GM12878 (cell line): Measurements from ENCODE around the gene UBA5. TPM values are rescaled to one million over a fixed set of nuclear protein-coding genes. Genes with fewer than 3 reads are reported as not detected.

ENCODE experiments used
- ATAC-seq: fragments of 200-7000 bp; cut with Tn5 transposase; 3 replicates; pipeline ENCODE4 v1.9.1; 2020; ENCODE audit warnings: mild to moderate bottlenecking, moderate library complexity
- BruUV-seq: library from RNA; stranded (reverse); fragments of 400-500 nt; replicated peaks from 2 replicates; lab custom pipeline; 2021; lab: Mats Ljungman, UMichigan
- CTCF ChIA-PET: fragments of 300-600 bp; sonication (Branson Sonifier 250); formaldehyde crosslinking; extraction: SDS; loops from one replicate; lab custom pipeline; 2021; ENCODE audit warnings: inconsistent platforms; lab: Yijun Ruan, JAX
- POLR2A ChIA-PET: fragments of 350-600 bp; formaldehyde crosslinking; extraction: SDS; loops from one replicate; lab custom pipeline; 2021; ENCODE audit warnings: inconsistent platforms; lab: Charles Lee
- RAD21 ChIA-PET: fragments of 300-600 bp; sonication (Branson Sonifier 250); formaldehyde crosslinking; loops from one replicate; lab custom pipeline; 2023; ENCODE audit warnings: antibody characterized with exemption; ENCODE audit not compliant: unreplicated experiment; lab: Charles Lee
- SMC1A ChIA-PET: fragments of 300-600 bp; sonication (Branson Sonifier 250); formaldehyde crosslinking; loops from one replicate; lab custom pipeline; 2023; ENCODE audit not compliant: unreplicated experiment, uncharacterized antibody; lab: Charles Lee
- DNase-seq: peaks from one replicate; pipeline ENCODE4 v3.0.0-alpha.2; 2011; ENCODE audit warnings: low read depth, low spot score
- FAIRE-seq: peaks from 3 replicates; lab custom pipeline; 2011; peaks lifted over from hg19 to GRCh38; lab: Jason Lieb, UNC
- H2AFZ ChIP-seq: 2 replicates; pipeline ENCODE4 v1.6.0; 2011; ENCODE audit warnings: low read depth, low read length, control low read depth; ENCODE audit not compliant: control insufficient read depth
- H3K27ac ChIP-seq: 2 replicates; pipeline ENCODE4 v1.5.1; 2011; ENCODE audit warnings: control low read depth; ENCODE audit not compliant: control insufficient read depth, insufficient read depth
- H3K27me3 ChIP-seq, 2 experiments: replicated peaks in 1 of 2; 2 replicates each; pipeline versions ENCODE4 v1.6.0 to v1.6.1; 2011; ENCODE audit warnings: low read length in 1 of 2; ENCODE audit not compliant: control insufficient read depth in 2 of 2, insufficient read depth in 2 of 2
- H3K36me3 ChIP-seq, 2 experiments: 2 replicates each; pipeline ENCODE4 v1.5.1; 2011; ENCODE audit warnings: low read length in 1 of 2; ENCODE audit not compliant: control insufficient read depth in 2 of 2, insufficient read depth in 2 of 2
- H3K4me1 ChIP-seq: 2 replicates; pipeline ENCODE4 v1.6.1; 2011; ENCODE audit warnings: mild to moderate bottlenecking, low read length, moderate library complexity, mixed read lengths; ENCODE audit not compliant: control insufficient read depth, insufficient read depth
- H3K4me2 ChIP-seq: 2 replicates; pipeline ENCODE4 v1.6.0; 2011; ENCODE audit warnings: control low read depth; ENCODE audit not compliant: control insufficient read depth, insufficient read depth
- H3K4me3 ChIP-seq: fragments of 200-600 bp; sonication (generic); 2 replicates; pipeline ENCODE4 v1.5.1; 2016
- H3K79me2 ChIP-seq: 2 replicates; pipeline ENCODE4 v1.6.0; 2011; ENCODE audit warnings: low read length; ENCODE audit not compliant: control insufficient read depth, insufficient read depth
- H3K9ac ChIP-seq: 2 replicates; pipeline ENCODE4 v1.8.0; 2011; ENCODE audit warnings: low read length, control low read depth, mixed read lengths; ENCODE audit not compliant: control insufficient read depth, insufficient read depth
- H3K9me3 ChIP-seq: replicated peaks from 3 replicates; pipeline ENCODE4 v1.5.1; 2011; ENCODE audit warnings: mild to moderate bottlenecking, low read length; ENCODE audit not compliant: control insufficient read depth, insufficient read depth
- H4K20me1 ChIP-seq: 2 replicates; pipeline ENCODE4 v1.6.0; 2011; ENCODE audit not compliant: control insufficient read depth, insufficient read depth
- DPF2 ChIP-seq: fragments of 450-650 bp; IDR thresholded peaks from 2 replicates; pipeline ENCODE4 v1.6.1; 2017; ENCODE audit warnings: mild to moderate bottlenecking
- IRF4 ChIP-seq: IDR thresholded peaks from 2 replicates; pipeline ENCODE4 v1.6.1; 2011; ENCODE audit warnings: low read depth, low read length
- PML ChIP-seq: IDR thresholded peaks from 2 replicates; pipeline ENCODE4 v1.6.1; 2012; ENCODE audit warnings: low read length, inconsistent platforms
- SP1 ChIP-seq: IDR thresholded peaks from one replicate; pipeline ENCODE4 v1.6.1; 2011; ENCODE audit warnings: low read depth, low read length
- TCF12 ChIP-seq: IDR thresholded peaks from 2 replicates; pipeline ENCODE4 v1.6.1; 2011; ENCODE audit warnings: low read depth, mild to moderate bottlenecking, low read length
- ZNF384 ChIP-seq: IDR thresholded peaks from 2 replicates; pipeline ENCODE4 v1.6.1; 2012; ENCODE audit warnings: low read depth, mild to moderate bottlenecking, low read length, improper control_type of control experiment, borderline replicate concordance
- WGBS: methylation state at CpG from one replicate; pipeline ENCODE4 v1.1.6; 2016; ENCODE audit warnings: low lambda C conversion rate; ENCODE audit not compliant: insufficient replicate concordance, insufficient coverage; ENCODE audit errors: missing lambda C conversion rate; 5-methylcytosine and 5-hydroxymethylcytosine counted together
- in situ Hi-C: fragments of 300-500 bp; cut with MboI; formaldehyde crosslinking; loops from 9 replicates; pipeline ENCODE4 v1.14.3; 2018; ENCODE audit warnings: mixed read lengths
- intact Hi-C: fragments of 100-400 bp; cut with micrococcal nuclease; formaldehyde crosslinking; loops from one replicate; pipeline ENCODE4 v1.14.2; 2022; ENCODE audit not compliant: unreplicated experiment
- polyA plus RNA-seq, 11 experiments: library from polyadenylated mRNA; depleted of rRNA in 4 of 11; unstranded in 6 of 11; stranded (reverse) in 5 of 11; fragments of >200 nt; fragmentation: Nextera tagmentation in 4 of 11; fragmentation: Illumina TruSeq in 1 of 11; extraction: Ambion mirVana in 4 of 11; extraction: Trizol in 1 of 11; gene quantifications; 1 replicate in 1 of 11; 2 replicates in 10 of 11; pipeline versions ENCODE4 v1.2.1 to v1.2.3, GENCODE V29; 2011 to 2016; ENCODE audit warnings: inconsistent platforms in 2 of 11, missing spikeins in 2 of 11, low read depth in 1 of 11
- total RNA-seq, 4 experiments: library from RNA; depleted of rRNA in 3 of 4; stranded (reverse); fragments of >200 nt in 3 of 4; fragmentation: Illumina TruSeq in 1 of 4; extraction: Trizol in 1 of 4; gene quantifications; 2 replicates each; pipeline versions ENCODE4 v1.2.1 to v1.2.3, GENCODE V29; 2013 to 2021
- TF ChIP-seq, protein P1 (sequence below): fragments of 450-650 bp; IDR thresholded peaks from 2 replicates; pipeline ENCODE4 v1.6.1; 2017; ENCODE audit warnings: mild to moderate bottlenecking, moderate library complexity
- TF ChIP-seq, protein P2 (sequence below): fragments of 450-650 bp; formaldehyde crosslinking; IDR thresholded peaks from 2 replicates; pipeline ENCODE4 v1.4.0; 2020; ENCODE audit warnings: mild to moderate bottlenecking, moderate library complexity
- TF ChIP-seq, protein P3 (sequence below): IDR thresholded peaks from 2 replicates; pipeline ENCODE4 v1.6.1; 2011; ENCODE audit warnings: low read depth, mild to moderate bottlenecking, low read length, moderate library complexity, borderline replicate concordance; ENCODE audit errors: extremely low read depth
- TF ChIP-seq, protein P4 (sequence below): IDR thresholded peaks from 2 replicates; pipeline ENCODE4 v1.6.1; 2011; ENCODE audit warnings: borderline replicate concordance, low read depth, mild to moderate bottlenecking, moderate library complexity, low read length; ENCODE audit not compliant: insufficient read depth, poor library complexity, severe bottlenecking

UBA5 gene
- total and polyA plus RNA-seq, 10 of the 15 experiments (the other 5 are each of a cell fraction or from before 2014, with no cell fraction given) = 10.2 to 62.1 (median 43.8) TPM

DNA sequence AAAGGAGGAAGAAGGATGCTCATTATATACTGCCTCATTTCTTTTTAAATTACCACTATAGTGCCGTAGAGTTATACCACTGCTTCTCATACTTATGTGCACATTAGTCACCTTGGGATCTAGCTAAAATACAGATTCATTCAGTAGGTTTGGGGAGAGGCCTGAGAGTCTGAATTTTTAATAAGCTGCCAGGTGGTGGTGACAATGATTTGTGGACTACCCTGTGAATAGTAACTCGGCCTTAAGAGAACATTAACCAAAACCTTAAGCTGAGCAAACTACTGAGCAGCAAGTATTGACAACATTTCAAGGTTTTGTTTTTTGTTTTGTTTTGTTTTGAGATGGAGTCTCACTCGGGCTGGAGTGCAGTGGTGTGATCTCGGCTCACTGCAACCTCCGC is 19.8 kb downstream of the UBA5 start:
- H3K27me3 ChIP-seq = no peaks in the 10 kb centered on the region
- no peak for FAIRE-seq
- H4K20me1 ChIP-seq = no peaks in the 10 kb centered on the region
- H3K9me3 ChIP-seq = no peaks in the 10 kb centered on the region
- RAD21 ChIA-PET = interaction anchor here (1.1 kb wide), 1 partner anchor 34 kb away, joined by 3 read pairs; no protein-coding TSS in a partner anchor
- in situ Hi-C loops = no loop called here
- no peak overlapping the region for H3K4me2 ChIP-seq
- TF ChIP-seq ZNF384 = no peak
- no peak for TF ChIP-seq TCF12
- TF ChIP-seq SP1 = no peak
- TF ChIP-seq PML = no peak
- TF ChIP-seq, protein P1, sequence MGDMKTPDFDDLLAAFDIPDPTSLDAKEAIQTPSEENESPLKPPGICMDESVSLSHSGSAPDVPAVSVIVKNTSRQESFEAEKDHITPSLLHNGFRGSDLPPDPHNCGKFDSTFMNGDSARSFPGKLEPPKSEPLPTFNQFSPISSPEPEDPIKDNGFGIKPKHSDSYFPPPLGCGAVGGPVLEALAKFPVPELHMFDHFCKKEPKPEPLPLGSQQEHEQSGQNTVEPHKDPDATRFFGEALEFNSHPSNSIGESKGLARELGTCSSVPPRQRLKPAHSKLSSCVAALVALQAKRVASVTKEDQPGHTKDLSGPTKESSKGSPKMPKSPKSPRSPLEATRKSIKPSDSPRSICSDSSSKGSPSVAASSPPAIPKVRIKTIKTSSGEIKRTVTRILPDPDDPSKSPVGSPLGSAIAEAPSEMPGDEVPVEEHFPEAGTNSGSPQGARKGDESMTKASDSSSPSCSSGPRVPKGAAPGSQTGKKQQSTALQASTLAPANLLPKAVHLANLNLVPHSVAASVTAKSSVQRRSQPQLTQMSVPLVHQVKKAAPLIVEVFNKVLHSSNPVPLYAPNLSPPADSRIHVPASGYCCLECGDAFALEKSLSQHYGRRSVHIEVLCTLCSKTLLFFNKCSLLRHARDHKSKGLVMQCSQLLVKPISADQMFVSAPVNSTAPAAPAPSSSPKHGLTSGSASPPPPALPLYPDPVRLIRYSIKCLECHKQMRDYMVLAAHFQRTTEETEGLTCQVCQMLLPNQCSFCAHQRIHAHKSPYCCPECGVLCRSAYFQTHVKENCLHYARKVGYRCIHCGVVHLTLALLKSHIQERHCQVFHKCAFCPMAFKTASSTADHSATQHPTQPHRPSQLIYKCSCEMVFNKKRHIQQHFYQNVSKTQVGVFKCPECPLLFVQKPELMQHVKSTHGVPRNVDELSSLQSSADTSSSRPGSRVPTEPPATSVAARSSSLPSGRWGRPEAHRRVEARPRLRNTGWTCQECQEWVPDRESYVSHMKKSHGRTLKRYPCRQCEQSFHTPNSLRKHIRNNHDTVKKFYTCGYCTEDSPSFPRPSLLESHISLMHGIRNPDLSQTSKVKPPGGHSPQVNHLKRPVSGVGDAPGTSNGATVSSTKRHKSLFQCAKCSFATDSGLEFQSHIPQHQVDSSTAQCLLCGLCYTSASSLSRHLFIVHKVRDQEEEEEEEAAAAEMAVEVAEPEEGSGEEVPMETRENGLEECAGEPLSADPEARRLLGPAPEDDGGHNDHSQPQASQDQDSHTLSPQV = no peak
- TF ChIP-seq, protein P2, sequence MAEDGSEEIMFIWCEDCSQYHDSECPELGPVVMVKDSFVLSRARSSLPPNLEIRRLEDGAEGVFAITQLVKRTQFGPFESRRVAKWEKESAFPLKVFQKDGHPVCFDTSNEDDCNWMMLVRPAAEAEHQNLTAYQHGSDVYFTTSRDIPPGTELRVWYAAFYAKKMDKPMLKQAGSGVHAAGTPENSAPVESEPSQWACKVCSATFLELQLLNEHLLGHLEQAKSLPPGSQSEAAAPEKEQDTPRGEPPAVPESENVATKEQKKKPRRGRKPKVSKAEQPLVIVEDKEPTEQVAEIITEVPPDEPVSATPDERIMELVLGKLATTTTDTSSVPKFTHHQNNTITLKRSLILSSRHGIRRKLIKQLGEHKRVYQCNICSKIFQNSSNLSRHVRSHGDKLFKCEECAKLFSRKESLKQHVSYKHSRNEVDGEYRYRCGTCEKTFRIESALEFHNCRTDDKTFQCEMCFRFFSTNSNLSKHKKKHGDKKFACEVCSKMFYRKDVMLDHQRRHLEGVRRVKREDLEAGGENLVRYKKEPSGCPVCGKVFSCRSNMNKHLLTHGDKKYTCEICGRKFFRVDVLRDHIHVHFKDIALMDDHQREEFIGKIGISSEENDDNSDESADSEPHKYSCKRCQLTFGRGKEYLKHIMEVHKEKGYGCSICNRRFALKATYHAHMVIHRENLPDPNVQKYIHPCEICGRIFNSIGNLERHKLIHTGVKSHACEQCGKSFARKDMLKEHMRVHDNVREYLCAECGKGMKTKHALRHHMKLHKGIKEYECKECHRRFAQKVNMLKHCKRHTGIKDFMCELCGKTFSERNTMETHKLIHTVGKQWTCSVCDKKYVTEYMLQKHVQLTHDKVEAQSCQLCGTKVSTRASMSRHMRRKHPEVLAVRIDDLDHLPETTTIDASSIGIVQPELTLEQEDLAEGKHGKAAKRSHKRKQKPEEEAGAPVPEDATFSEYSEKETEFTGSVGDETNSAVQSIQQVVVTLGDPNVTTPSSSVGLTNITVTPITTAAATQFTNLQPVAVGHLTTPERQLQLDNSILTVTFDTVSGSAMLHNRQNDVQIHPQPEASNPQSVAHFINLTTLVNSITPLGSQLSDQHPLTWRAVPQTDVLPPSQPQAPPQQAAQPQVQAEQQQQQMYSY (CRISPR knock-in tag) = no peak
- no peak for TF ChIP-seq IRF4
- TF ChIP-seq DPF2 = no peak
- TF ChIP-seq, protein P3, sequence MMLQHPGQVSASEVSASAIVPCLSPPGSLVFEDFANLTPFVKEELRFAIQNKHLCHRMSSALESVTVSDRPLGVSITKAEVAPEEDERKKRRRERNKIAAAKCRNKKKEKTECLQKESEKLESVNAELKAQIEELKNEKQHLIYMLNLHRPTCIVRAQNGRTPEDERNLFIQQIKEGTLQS = no peak
- TF ChIP-seq, protein P4, sequence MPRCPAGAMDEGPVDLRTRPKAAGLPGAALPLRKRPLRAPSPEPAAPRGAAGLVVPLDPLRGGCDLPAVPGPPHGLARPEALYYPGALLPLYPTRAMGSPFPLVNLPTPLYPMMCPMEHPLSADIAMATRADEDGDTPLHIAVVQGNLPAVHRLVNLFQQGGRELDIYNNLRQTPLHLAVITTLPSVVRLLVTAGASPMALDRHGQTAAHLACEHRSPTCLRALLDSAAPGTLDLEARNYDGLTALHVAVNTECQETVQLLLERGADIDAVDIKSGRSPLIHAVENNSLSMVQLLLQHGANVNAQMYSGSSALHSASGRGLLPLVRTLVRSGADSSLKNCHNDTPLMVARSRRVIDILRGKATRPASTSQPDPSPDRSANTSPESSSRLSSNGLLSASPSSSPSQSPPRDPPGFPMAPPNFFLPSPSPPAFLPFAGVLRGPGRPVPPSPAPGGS = no peak
- DNase-seq = no peak
- CTCF ChIA-PET = interaction anchor here (3.6 kb wide), 1 partner anchor 9 kb away, joined by 11 read pairs; no protein-coding TSS in a partner anchor
- peaks cover 0 to 10% of the 10 kb centered on the region in 2 experiments; a peak in 1 of 4 replicates for H3K36me3 ChIP-seq
- no peaks in the 10 kb centered on the region for H3K4me1 ChIP-seq
- intact Hi-C loops = no loop called here
- H3K4me3 ChIP-seq = no peak overlapping the region
- H2AFZ ChIP-seq = no peak overlapping the region
- SMC1A ChIA-PET = interaction anchor here (0.7 to 1.1 kb wide), 2 partner anchors 9 to 35 kb away, joined by 3 to 5 read pairs; no protein-coding TSS in a partner anchor
- BruUV-seq = no TSS peak
- POLR2A ChIA-PET = no interaction called here
- no peak for ATAC-seq
- WGBS = 94% methylated on average over 5 of the region's 5 CpGs
- no peaks in the 10 kb centered on the region for H3K79me2 ChIP-seq
- H3K9ac ChIP-seq = no peak overlapping the region
- no peak overlapping the region for H3K27ac ChIP-seq
